Activated naive CD4-positive, alpha-beta T cell treated with anti-CD3 and anti-CD28 coated beads, Interleukin-2, amount 50 U/mL, for 72 hours (primary cell): ENCODE measurements around the gene UTS2. TPM values are rescaled to one million over a fixed set of nuclear protein-coding genes. Genes with fewer than 3 reads are reported as not detected.

ENCODE experiments used
- ATAC-seq, 2 donors: fragments of 150-1000 bp; cut with Tn5 transposase; 2 replicates each; pipeline ENCODE4 v1.10.0; 2021; ENCODE audit warnings: mild to moderate bottlenecking in 2 of 2, moderate library complexity in 2 of 2
- DNase-seq, 2 donors: peaks; one replicate each; pipeline ENCODE4 v3.0.0; 2021 to 2022; ENCODE audit warnings: low spot score in 2 of 2
- H3K27ac Mint-ChIP-seq, 2 donors: one replicate each; pipeline ENCODE4 v1.8.0; 2022; ENCODE audit warnings: mild to moderate bottlenecking in 2 of 2, mixed read lengths in 2 of 2
- H3K36me3 Mint-ChIP-seq, 2 donors: one replicate each; pipeline ENCODE4 v1.8.0; 2022; ENCODE audit warnings: mixed read lengths in 2 of 2
- H3K9me3 Mint-ChIP-seq, 2 donors: one replicate each; pipeline ENCODE4 v1.8.0; 2022; ENCODE audit warnings: mixed read lengths in 2 of 2
- total RNA-seq, 2 donors: library from RNA; stranded (reverse); gene quantifications; one replicate each; pipeline ENCODE4 v1.2.3, GENCODE V29; 2022

The UTS2 gene
- total RNA-seq, 2 donors from 2014 or later = 0.14 TPM; not detected in 1

DNA sequence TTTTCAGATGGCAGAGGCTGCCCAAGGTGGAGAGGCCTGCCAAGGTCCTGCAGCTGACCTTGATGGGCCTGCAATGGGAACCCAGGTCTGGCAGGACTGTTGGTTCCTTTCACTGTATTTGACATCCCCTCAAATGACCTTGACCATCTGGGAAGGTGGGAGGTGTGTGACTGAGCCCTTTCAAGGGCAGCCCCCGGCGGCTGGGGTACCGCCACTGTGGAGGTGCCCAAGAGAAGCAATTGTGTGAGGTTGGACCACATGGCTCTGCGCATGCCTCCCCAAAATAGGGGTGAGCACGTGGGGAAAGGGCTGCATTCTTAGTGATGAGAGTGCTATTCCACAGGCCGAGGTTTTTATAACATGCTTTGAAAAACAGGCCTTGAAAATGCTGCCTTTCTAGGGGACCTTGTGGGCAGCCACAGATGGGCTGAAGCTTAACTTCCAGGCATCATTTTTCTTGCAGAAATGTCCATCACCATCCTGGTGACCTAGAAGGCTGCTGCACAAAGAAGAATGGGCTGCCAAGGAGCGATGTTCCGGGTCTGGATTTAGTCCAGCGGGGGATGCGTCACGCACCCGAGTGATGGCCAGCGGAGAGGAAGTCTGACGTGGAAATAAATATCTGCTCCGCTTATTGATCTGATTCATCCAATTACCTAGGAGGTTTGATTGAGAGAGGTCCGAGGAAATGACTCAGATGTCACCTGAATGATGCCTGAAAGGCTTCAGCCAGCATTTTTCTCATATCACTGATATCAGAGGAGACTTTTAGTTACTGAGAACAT lies 16.5 kb upstream of the UTS2 start:
- Mint-ChIP-seq H3K36me3 (no peaks in the 10 kb centered on the region), H3K27ac (no peak overlapping the region), H3K9me3 (no peaks in the 10 kb centered on the region)
- DNase-seq = no peak
- no peak for ATAC-seq

- ATAC-seq = no peak
- no peaks in the 10 kb centered on the region for H3K9me3 Mint-ChIP-seq
- H3K36me3 Mint-ChIP-seq = no peaks in the 10 kb centered on the region
- peak overlapping the region in 1 of 2 donors; percentile 25 for H3K27ac Mint-ChIP-seq
- DNase-seq = no peak
Measured at GRCh38 chr1:7868070-7868780, 15.4 kb upstream of the UTS2 start.

- DNase-seq = no peak
- Mint-ChIP-seq H3K9me3 (no peaks in the 10 kb centered on the region), H3K27ac (no peak overlapping the region), H3K36me3 (no peaks in the 10 kb centered on the region)
- ATAC-seq = no peak
Measured at GRCh38 chr1:7865978-7866377, 13.1 kb upstream of the UTS2 start.

DNA sequence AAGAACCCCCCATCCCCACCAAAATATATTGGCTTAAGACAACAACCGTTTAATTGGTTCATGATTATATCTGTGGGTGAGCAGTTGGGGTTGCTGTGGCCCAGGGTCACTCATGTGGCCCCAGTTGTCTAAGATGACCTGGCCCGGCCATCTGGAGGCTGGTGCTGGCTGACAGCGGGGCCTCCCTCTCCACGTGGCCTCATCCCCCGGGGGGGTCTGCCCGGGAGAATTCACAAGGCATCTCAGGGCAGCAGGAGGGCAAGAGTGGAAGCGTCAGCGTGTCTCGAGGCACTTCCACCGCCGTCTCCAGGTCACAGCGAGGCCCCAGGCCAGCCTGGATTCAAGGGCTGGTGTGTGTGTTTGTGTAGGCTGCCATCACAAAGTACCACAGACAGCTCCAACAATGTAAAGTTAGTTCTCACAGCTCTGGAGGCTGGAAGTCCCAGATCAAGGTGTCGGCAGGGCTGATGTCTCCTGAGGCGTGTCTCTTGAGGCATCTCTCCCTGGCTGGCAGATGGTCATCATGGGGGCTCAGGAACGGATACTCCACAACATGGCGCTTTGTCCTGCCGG lies 11.0 kb upstream of the UTS2 start:
- Mint-ChIP-seq H3K36me3 (no peaks in the 10 kb centered on the region), H3K27ac (peak overlapping the region in 1 of 2 donors; percentile 14), H3K9me3 (no peaks in the 10 kb centered on the region)
- DNase-seq = no peak
- no peak for ATAC-seq

- DNase-seq (no peak), ATAC-seq (no peak)
- Mint-ChIP-seq H3K36me3 (no peaks in the 10 kb centered on the region), H3K27ac (no peak overlapping the region), H3K9me3 (no peaks in the 10 kb centered on the region)
Measured at GRCh38 chr1:7862211-7863060, 9.6 kb upstream of the UTS2 start.

GRCh38 chr1:7861452-7861851 lies 8.6 kb upstream of the UTS2 start:
- no peaks in the 10 kb centered on the region for H3K36me3 Mint-ChIP-seq
- DNase-seq = no peak
- no peaks in the 10 kb centered on the region for H3K9me3 Mint-ChIP-seq
- H3K27ac Mint-ChIP-seq = no peak overlapping the region
- ATAC-seq = no peak

DNA sequence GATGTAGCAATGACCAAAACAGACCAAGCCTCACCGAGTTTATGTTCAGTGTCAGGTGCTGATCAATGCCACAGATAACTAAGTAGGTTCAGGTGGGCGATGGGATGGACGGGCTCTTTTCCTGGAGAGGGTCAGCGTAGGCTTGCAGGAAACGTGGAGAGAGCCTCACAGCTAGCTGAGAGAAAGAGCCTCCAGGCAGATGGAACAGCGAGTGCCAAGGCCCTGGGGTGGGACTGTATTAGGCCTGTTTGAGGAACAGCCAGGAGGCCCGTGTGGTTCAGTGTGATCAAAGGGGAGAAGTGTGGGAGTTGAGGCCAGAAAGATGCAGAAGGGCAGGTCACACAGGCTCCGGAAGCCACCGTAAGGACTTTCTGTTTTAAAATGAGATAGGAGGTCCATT lies 7.3 kb upstream of the UTS2 start:
- H3K27ac Mint-ChIP-seq = no peak overlapping the region
- ATAC-seq (no peak), DNase-seq (no peak)
- H3K9me3 Mint-ChIP-seq = no peaks in the 10 kb centered on the region
- no peaks in the 10 kb centered on the region for H3K36me3 Mint-ChIP-seq

DNA sequence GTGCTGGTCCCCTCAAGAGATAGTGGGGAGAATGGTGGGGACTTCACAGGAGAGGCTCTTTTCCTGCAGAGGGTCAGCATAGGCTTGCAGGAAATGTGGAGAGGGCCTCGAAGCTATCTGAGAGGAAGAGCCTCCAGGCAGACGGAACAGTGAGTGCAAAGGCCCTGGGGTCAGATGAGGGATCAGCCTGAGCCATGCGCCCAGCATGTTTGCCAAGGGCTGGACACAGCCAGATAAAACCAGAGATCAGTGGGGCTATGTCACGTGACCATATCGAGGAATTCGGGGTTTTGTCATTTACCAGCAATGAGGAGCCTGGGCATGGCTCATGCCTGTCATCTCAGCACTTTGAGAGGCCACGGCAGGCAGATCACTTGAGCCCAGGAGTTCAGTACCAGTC lies 6.5 kb upstream of the UTS2 start:
- DNase-seq (no peak), ATAC-seq (no peak)
- Mint-ChIP-seq H3K36me3 (no peaks in the 10 kb centered on the region), H3K27ac (no peak overlapping the region), H3K9me3 (no peaks in the 10 kb centered on the region)

DNA sequence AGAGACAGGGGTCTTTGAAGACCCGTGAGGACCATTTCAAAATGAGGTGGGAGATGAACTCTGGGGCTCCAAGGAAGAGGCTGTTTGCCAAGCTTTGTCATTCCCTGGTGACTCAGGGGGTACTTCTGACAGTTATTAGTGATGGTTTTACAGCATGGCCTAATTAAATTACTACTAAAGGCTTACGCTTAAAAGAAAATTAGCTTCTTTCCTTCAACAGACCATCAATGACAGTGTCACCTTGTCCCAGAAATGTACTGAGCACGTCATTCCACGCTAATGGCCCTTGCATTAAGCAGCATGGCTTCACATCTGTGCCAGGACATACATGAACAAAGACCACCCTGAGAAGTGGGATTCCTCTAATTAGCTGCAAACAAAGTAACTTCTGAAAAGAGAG lies 5.1 kb upstream of the UTS2 start:
- Mint-ChIP-seq H3K27ac (no peak overlapping the region), H3K36me3 (no peaks in the 10 kb centered on the region), H3K9me3 (no peaks in the 10 kb centered on the region)
- DNase-seq = no peak
- ATAC-seq = no peak

GRCh38 chr1:7857000-7857399 lies 4.1 kb upstream of the UTS2 start:
- Mint-ChIP-seq H3K36me3 (no peaks in the 10 kb centered on the region), H3K27ac (no peak overlapping the region), H3K9me3 (no peaks in the 10 kb centered on the region)
- DNase-seq (no peak), ATAC-seq (no peak)

DNA sequence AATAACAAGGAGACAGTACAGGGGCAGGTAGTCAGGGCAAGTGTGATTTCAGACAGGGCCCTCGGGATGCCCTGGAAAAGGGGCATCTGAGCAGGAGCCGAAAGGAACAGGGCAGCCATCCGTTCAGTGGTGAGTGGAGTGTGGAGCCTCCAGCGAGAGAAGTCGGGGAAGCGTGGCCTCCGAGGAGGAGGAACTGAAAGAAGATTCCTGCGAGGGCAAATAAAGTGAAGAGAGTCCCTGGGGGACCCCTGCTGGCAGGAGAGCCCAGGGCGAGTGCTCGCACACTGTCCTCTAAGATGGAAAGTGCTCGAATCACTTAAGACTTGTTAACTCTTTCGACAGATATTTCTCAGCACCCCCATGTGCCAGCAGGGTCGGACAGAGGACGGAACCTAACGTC lies 3.5 kb upstream of the UTS2 start:
- DNase-seq = no peak
- Mint-ChIP-seq H3K27ac (peak overlapping the region in 1 of 2 donors; percentile 44), H3K9me3 (no peaks in the 10 kb centered on the region)

DNA sequence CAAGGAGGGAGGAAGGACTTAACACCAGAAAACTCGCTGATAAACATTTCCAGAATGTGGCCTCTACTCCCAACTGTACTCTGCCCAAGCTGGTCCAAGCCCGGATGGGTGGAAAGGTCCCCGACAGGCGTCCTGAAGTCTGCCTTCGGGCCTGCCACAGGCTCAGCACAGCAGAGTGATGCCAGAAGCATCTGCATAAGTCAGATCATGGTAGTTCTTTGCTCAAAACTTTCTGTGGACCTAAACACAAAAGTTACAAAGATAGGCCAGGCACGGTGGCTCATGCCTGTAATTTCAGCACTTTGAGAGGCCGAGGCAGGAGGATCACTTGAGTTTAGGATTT lies 790 bp upstream of the UTS2 start:
- no peak for DNase-seq
- ATAC-seq = no peak
- no peaks in the 10 kb centered on the region for H3K9me3 Mint-ChIP-seq
- H3K36me3 Mint-ChIP-seq = no peaks in the 10 kb centered on the region
- no peak overlapping the region for H3K27ac Mint-ChIP-seq

More for the DNA sequence above, 3.5 kb upstream of the UTS2 start:
- H3K36me3 Mint-ChIP-seq = no peaks in the 10 kb centered on the region
- ATAC-seq = no peak

- no peak for DNase-seq
- no peak overlapping the region for H3K27ac Mint-ChIP-seq
- H3K9me3 Mint-ChIP-seq = no peaks in the 10 kb centered on the region
- H3K36me3 Mint-ChIP-seq = no peaks in the 10 kb centered on the region
- ATAC-seq = no peak
Measured at GRCh38 chr1:7850786-7851185, 2.1 kb downstream of the UTS2 start.

DNA sequence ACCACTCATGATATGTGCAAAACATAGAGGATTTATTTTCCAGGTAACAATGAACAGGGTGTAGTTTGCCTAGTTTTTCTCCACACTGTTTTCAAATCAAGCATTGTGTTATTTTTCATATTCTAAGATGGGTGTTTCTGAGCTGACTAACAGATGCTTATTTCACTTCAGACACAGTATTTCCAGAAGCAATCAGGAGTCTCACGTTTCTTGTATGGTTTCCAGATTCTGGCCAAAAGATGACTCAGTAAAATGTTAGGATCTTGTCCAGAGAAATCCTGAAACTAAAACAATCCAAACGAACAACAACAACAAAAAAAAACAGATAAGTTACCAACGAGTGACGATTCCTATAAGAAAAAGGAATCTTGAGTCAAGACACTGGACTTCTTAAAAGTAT lies 5.3 kb downstream of the UTS2 start:
- Mint-ChIP-seq H3K36me3 (no peaks in the 10 kb centered on the region), H3K27ac (no peak overlapping the region), H3K9me3 (no peaks in the 10 kb centered on the region)
- ATAC-seq = no peak
- no peak for DNase-seq

GRCh38 chr1:7846656-7847055 lies 6.2 kb downstream of the UTS2 start:
- H3K36me3 Mint-ChIP-seq = no peaks in the 10 kb centered on the region
- no peak overlapping the region for H3K27ac Mint-ChIP-seq
- ATAC-seq (no peak), DNase-seq (no peak)
- no peaks in the 10 kb centered on the region for H3K9me3 Mint-ChIP-seq

DNA sequence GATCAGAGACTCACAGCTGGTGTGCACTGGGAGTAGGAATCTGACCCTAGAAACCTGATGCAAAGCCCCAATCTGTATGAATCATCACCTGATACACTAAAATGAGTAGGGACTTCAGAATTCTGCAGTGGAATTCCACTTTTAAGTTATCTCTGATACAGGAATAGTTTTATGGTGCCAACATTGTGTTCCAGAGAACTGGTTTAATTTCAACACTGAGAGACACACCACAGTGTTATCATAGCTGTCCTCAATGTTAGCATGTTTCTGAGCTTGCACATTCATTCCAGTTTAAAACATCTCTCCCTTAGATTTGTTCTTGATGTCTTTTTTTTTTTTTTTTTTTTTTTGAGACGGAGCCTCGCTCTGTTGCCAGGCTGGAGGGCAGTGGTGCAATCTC lies 7.1 kb downstream of the UTS2 start:
- Mint-ChIP-seq H3K36me3 (peaks cover 0 to 3% of the 10 kb centered on the region in 2 donors), H3K27ac (no peak overlapping the region), H3K9me3 (no peaks in the 10 kb centered on the region)
- ATAC-seq (no peak), DNase-seq (no peak)

DNA sequence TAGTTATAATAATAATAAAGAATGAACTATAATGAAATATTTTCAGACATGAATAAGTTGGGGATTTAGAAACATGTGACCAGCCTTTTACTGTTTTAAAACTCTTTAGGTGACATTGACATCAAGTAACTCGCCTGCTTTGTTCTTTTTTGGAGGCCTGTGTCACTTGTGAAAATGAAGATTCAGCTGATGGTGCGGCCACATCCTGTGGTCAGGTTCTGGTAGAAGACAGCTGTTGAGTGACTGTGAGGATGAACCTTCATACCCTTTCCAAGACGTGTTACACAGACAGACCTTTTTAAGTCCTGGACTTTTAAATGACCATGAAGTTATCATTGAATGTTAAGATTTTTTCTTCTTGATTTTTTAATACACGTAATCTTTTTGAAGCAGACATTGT lies 10.3 kb downstream of the UTS2 start:
- DNase-seq (no peak), ATAC-seq (peak in 1 of 2 donors; percentile 47)
- Mint-ChIP-seq H3K27ac (no peak overlapping the region), H3K9me3 (peaks cover 0 to 5% of the 10 kb centered on the region in 2 donors), H3K36me3 (peaks cover 28 to 30% of the 10 kb centered on the region in 2 donors)
